H9 (cell line): ENCODE data around the gene ABCG4. TPM values are rescaled to one million over a fixed set of nuclear protein-coding genes. Genes with fewer than 3 reads are reported as not detected.

ENCODE experiments used
- DNase-seq: peaks from one replicate; pipeline ENCODE4 v3.0.0-alpha.2; 2017
- H2AFZ ChIP-seq: one replicate; pipeline ENCODE4 v1.6.1; 2013; ENCODE audit warnings: mild to moderate bottlenecking, low read length, control low read depth, moderate library complexity
- H2AK5ac ChIP-seq: 2 replicates; pipeline ENCODE4 v1.6.1; 2013; ENCODE audit warnings: low read length, control low read depth, mixed read lengths; ENCODE audit not compliant: insufficient read length
- H2BK120ac ChIP-seq: one replicate; pipeline ENCODE4 v1.6.1; 2013; ENCODE audit warnings: low read depth, mild to moderate bottlenecking, low read length, control low read depth, inconsistent platforms; ENCODE audit not compliant: poor library complexity, severe bottlenecking
- H2BK12ac ChIP-seq: 2 replicates; pipeline ENCODE4 v1.6.1; 2013; ENCODE audit warnings: low read length, control low read depth, mixed read lengths, low read depth; ENCODE audit not compliant: insufficient read length
- H2BK15ac ChIP-seq: 2 replicates; pipeline ENCODE4 v1.6.1; 2013; ENCODE audit warnings: low read depth, low read length, control low read depth
- H2BK20ac ChIP-seq: one replicate; pipeline ENCODE4 v1.6.1; 2013; ENCODE audit warnings: low read depth, mild to moderate bottlenecking, low read length, control low read depth, inconsistent platforms; ENCODE audit not compliant: poor library complexity, severe bottlenecking
- H2BK5ac ChIP-seq: 2 replicates; pipeline ENCODE4 v1.6.1; 2013; ENCODE audit warnings: low read length, control low read depth, mixed read lengths; ENCODE audit not compliant: insufficient read length
- H3K14ac ChIP-seq: 2 replicates; pipeline ENCODE4 v1.6.1; 2013; ENCODE audit warnings: low read length, control low read depth; ENCODE audit not compliant: insufficient read depth
- H3K18ac ChIP-seq: 2 replicates; pipeline ENCODE4 v1.6.1; 2013; ENCODE audit warnings: low read depth, mild to moderate bottlenecking, mixed read lengths, low read length, control low read depth; ENCODE audit not compliant: insufficient read length
- H3K23ac ChIP-seq: 2 replicates; pipeline ENCODE4 v1.6.1; 2013; ENCODE audit warnings: low read length, control low read depth, mixed read lengths, low read depth; ENCODE audit not compliant: insufficient read length
- H3K23me2 ChIP-seq: 2 replicates; pipeline ENCODE4 v1.6.1; 2013; ENCODE audit warnings: low read depth, mild to moderate bottlenecking, mixed read lengths, low read length, control low read depth; ENCODE audit not compliant: insufficient read length, poor library complexity, severe bottlenecking
- H3K27ac ChIP-seq: 2 replicates; pipeline ENCODE4 v1.5.1; 2013; ENCODE audit warnings: low read length, control low read depth, mixed read lengths, low read depth; ENCODE audit not compliant: insufficient read length
- H3K27me3 ChIP-seq: 2 replicates; pipeline ENCODE4 v1.6.1; 2013; ENCODE audit warnings: low read length, control low read depth, inconsistent platforms; ENCODE audit not compliant: insufficient read depth
- H3K4ac ChIP-seq: 2 replicates; pipeline ENCODE4 v1.6.1; 2013; ENCODE audit warnings: low read depth, mild to moderate bottlenecking, control low read depth, inconsistent platforms, low read length, moderate library complexity
- H3K4me1 ChIP-seq: 2 replicates; pipeline ENCODE4 v1.6.1; 2013; ENCODE audit warnings: low read length, control low read depth, inconsistent platforms; ENCODE audit not compliant: insufficient read depth
- H3K4me2 ChIP-seq: 2 replicates; pipeline ENCODE4 v1.6.1; 2013; ENCODE audit warnings: low read length, control low read depth, mixed read lengths; ENCODE audit not compliant: insufficient read length, insufficient read depth
- H3K56ac ChIP-seq: 2 replicates; pipeline ENCODE4 v1.6.1; 2013; ENCODE audit warnings: low read depth, mild to moderate bottlenecking, mixed read lengths, low read length, control low read depth; ENCODE audit not compliant: insufficient read length
- H3K79me1 ChIP-seq: 2 replicates; pipeline ENCODE4 v1.6.1; 2013; ENCODE audit warnings: low read depth, mild to moderate bottlenecking, moderate library complexity, low read length, control low read depth, inconsistent platforms; ENCODE audit not compliant: insufficient read depth, poor library complexity, severe bottlenecking
- H3K79me2 ChIP-seq: 2 replicates; pipeline ENCODE4 v1.6.1; 2013; ENCODE audit warnings: low read length, control low read depth, inconsistent platforms; ENCODE audit not compliant: insufficient read depth
- H3K9ac ChIP-seq: 2 replicates; pipeline ENCODE4 v1.6.1; 2013; ENCODE audit warnings: low read length, control low read depth, mixed read lengths; ENCODE audit not compliant: insufficient read length; ENCODE audit errors: extremely low read depth
- H3K9me3 ChIP-seq: one replicate; pipeline ENCODE4 v1.6.1; 2013; ENCODE audit warnings: low read depth, low read length, inconsistent platforms; ENCODE audit not compliant: control insufficient read depth
- H3T11ph ChIP-seq: one replicate; pipeline ENCODE4 v1.6.1; 2013; ENCODE audit warnings: mild to moderate bottlenecking, low read length, control low read depth, inconsistent platforms
- H4K20me1 ChIP-seq: one replicate; pipeline ENCODE4 v1.6.1; 2013; ENCODE audit not compliant: control insufficient read depth, insufficient read length, insufficient read depth
- H4K5ac ChIP-seq: 2 replicates; pipeline ENCODE4 v1.6.1; 2013; ENCODE audit warnings: low read depth, mild to moderate bottlenecking, mixed read lengths, low read length, control low read depth; ENCODE audit not compliant: insufficient read length
- H4K8ac ChIP-seq: replicated peaks from 2 replicates; pipeline ENCODE4 v1.6.1; 2013; ENCODE audit warnings: low read length, control low read depth, mixed read lengths, low read depth; ENCODE audit not compliant: insufficient read length
- H4K91ac ChIP-seq: 2 replicates; pipeline ENCODE4 v1.6.1; 2013; ENCODE audit warnings: low read depth, mild to moderate bottlenecking, moderate library complexity, mixed read lengths, low read length, control low read depth; ENCODE audit not compliant: insufficient read length
- H3K27ac Mint-ChIP-seq, 3 experiments: 2 replicates in 2 of 3; 3 replicates in 1 of 3; pipeline ENCODE4 v1.8.0; 2020 to 2021; ENCODE audit warnings: mixed read lengths in 3 of 3, mild to moderate bottlenecking in 1 of 3, moderate library complexity in 1 of 3
- H3K27me3 Mint-ChIP-seq: 2 replicates; pipeline ENCODE4 v1.8.0; 2021; ENCODE audit warnings: low read depth, mild to moderate bottlenecking, moderate library complexity, mixed read lengths
- H3K36me3 Mint-ChIP-seq, 3 experiments: 2 replicates in 2 of 3; 3 replicates in 1 of 3; pipeline ENCODE4 v1.8.0; 2020 to 2021; ENCODE audit warnings: low read depth in 3 of 3, mixed read lengths in 3 of 3; ENCODE audit not compliant: insufficient read depth in 1 of 3
- H3K4me1 Mint-ChIP-seq, 2 experiments: 2 replicates each; pipeline ENCODE4 v1.8.0; 2020; ENCODE audit warnings: mixed read lengths in 2 of 2
- H3K4me3 Mint-ChIP-seq, 2 experiments: 2 replicates in 1 of 2; 3 replicates in 1 of 2; pipeline ENCODE4 v1.8.0; 2020 to 2021; ENCODE audit warnings: mild to moderate bottlenecking in 2 of 2, mixed read lengths in 2 of 2, moderate library complexity in 1 of 2
- H3K9me3 Mint-ChIP-seq, 2 experiments: 2 replicates in 1 of 2; 3 replicates in 1 of 2; pipeline ENCODE4 v1.8.0; 2020; ENCODE audit warnings: mild to moderate bottlenecking in 2 of 2, mixed read lengths in 2 of 2, moderate library complexity in 1 of 2
- WGBS: extraction: QIAGEN DNeasy Blood & Tissue Kit; methylation state at CpG from one replicate; pipeline ENCODE4 v1.1.7; 2013; ENCODE audit warnings: missing lambda C conversion rate, low lambda C conversion rate, mixed read lengths; ENCODE audit not compliant: insufficient read length; ENCODE audit errors: extremely low coverage; 5-methylcytosine and 5-hydroxymethylcytosine counted together
- total RNA-seq: library from RNA; stranded (reverse); gene quantifications from 2 replicates; pipeline ENCODE4 v1.2.1, GENCODE V29; 2021
- TF ChIP-seq, protein P1 (sequence below): fragments of 200-600 bp; sonication (generic); conservative IDR thresholded peaks from 3 replicates; pipeline ENCODE4 v1.8.0; 2021; ENCODE audit warnings: antibody characterized with exemption, mild to moderate bottlenecking

The ABCG4 gene
- total RNA-seq, 1 experiment from 2014 or later: 1.2 TPM

GRCh38 chr11:119110439-119110838 is 38.4 kb upstream of the ABCG4 start:
- Histone ChIP-seq H3K79me2 (no peaks in the 10 kb centered on the region), H3K18ac (no peak overlapping the region), H2BK120ac (no peak overlapping the region), H4K91ac (no peak overlapping the region), H4K5ac (no peak overlapping the region), H3K14ac (no peak overlapping the region), H3K23me2 (peaks cover 10% of the 10 kb centered on the region), H2BK20ac (no peak overlapping the region), H3K27me3 (peaks cover 5% of the 10 kb centered on the region; the same call in 1 of the 2 replicates), H3K9ac (no peak overlapping the region), H2AFZ (no peak overlapping the region), H3K9me3 (no peaks in the 10 kb centered on the region), H3K4me2 (no peak overlapping the region), H3K4ac (no peak overlapping the region), H2BK5ac (no peak overlapping the region), H4K8ac (no peak overlapping the region), H3K27ac (no peak overlapping the region), H2AK5ac (no peak overlapping the region), H2BK15ac (no peak overlapping the region), H3K23ac (no peak overlapping the region), H3K79me1 (no peaks in the 10 kb centered on the region), H3K56ac (no peak overlapping the region), H3K4me1 (peaks cover 8% of the 10 kb centered on the region; the same call in 1 of the 2 replicates), H4K20me1 (no peaks in the 10 kb centered on the region), H2BK12ac (no peak overlapping the region), H3T11ph (no peak overlapping the region)
- Mint-ChIP-seq H3K36me3 (no peaks in the 10 kb centered on the region; a peak in 1 of 7 replicates), H3K4me3 (no peak overlapping the region), H3K9me3 (no peaks in the 10 kb centered on the region; a peak in 1 of 5 replicates), H3K27ac (no peak overlapping the region), H3K27me3 (peaks cover 15% of the 10 kb centered on the region), H3K4me1 (peaks cover 28 to 30% of the 10 kb centered on the region in 2 experiments)
- TF ChIP-seq, protein P1, sequence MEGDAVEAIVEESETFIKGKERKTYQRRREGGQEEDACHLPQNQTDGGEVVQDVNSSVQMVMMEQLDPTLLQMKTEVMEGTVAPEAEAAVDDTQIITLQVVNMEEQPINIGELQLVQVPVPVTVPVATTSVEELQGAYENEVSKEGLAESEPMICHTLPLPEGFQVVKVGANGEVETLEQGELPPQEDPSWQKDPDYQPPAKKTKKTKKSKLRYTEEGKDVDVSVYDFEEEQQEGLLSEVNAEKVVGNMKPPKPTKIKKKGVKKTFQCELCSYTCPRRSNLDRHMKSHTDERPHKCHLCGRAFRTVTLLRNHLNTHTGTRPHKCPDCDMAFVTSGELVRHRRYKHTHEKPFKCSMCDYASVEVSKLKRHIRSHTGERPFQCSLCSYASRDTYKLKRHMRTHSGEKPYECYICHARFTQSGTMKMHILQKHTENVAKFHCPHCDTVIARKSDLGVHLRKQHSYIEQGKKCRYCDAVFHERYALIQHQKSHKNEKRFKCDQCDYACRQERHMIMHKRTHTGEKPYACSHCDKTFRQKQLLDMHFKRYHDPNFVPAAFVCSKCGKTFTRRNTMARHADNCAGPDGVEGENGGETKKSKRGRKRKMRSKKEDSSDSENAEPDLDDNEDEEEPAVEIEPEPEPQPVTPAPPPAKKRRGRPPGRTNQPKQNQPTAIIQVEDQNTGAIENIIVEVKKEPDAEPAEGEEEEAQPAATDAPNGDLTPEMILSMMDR: no peak
- no peak for DNase-seq
- WGBS: no CpG with 5 or more reads among the region's 10 CpGs
